GM19238 (cell line): ENCODE measurements around the gene AIG1.
A peak's percentile ranks its signal among the peaks of the same experiment; 100 is the strongest.
"Not testable (repeated sequence)": the region's sequence is repeated elsewhere in the genome, so short reads cannot be mapped to it uniquely, and the experiment has no call there.

Source experiments
- DNase-seq: peaks from one replicate; pipeline ENCODE4 v3.0.0; 2011; ENCODE audit warnings: low spot score; ENCODE audit not compliant: insufficient read length

Gene AIG1

GRCh38 chr6:143060806-143061596 lies at the start of gene AIG1:
Gene AIG1 (plus strand): TSS chr6:143060889. CDS start chr6:143060926, 37 bp downstream.
- DNase-seq = peak; percentile 6

- DNase-seq = no peak
Observed at GRCh38 chr6:143014764-143015163, 45.9 kb upstream of the AIG1 start.

GRCh38 chr6:143015300-143015706 lies 45.4 kb upstream of the AIG1 start:
- no peak for DNase-seq

- DNase-seq = no peak
Observed at GRCh38 chr6:143018955-143019354, 41.7 kb upstream of the AIG1 start.

- not testable (repeated sequence) for DNase-seq
Observed at GRCh38 chr6:143020862-143021261, 39.8 kb upstream of the AIG1 start.

- DNase-seq = no peak
Observed at GRCh38 chr6:143021543-143021942, 39.1 kb upstream of the AIG1 start.

GRCh38 chr6:143022587-143022986 lies 38.1 kb upstream of the AIG1 start:
- DNase-seq = no peak

- DNase-seq = no peak
Observed at GRCh38 chr6:143023695-143024094, 37.0 kb upstream of the AIG1 start.

GRCh38 chr6:143024977-143025376 lies 35.7 kb upstream of the AIG1 start:
- no peak for DNase-seq

GRCh38 chr6:143026696-143027449 lies 33.8 kb upstream of the AIG1 start:
- no peak for DNase-seq

GRCh38 chr6:143034689-143035334 lies 25.9 kb upstream of the AIG1 start:
- DNase-seq = no peak

- no peak for DNase-seq
Observed at GRCh38 chr6:143037470-143037869, 23.2 kb upstream of the AIG1 start.

GRCh38 chr6:143038833-143039232 lies 21.9 kb upstream of the AIG1 start:
- no peak for DNase-seq

- no peak for DNase-seq
Observed at GRCh38 chr6:143039548-143039947, 21.1 kb upstream of the AIG1 start.

- DNase-seq = no peak
Observed at GRCh38 chr6:143040018-143040417, 20.7 kb upstream of the AIG1 start.

GRCh38 chr6:143044345-143044744 lies 16.3 kb upstream of the AIG1 start:
- DNase-seq = not testable (repeated sequence)

- no peak for DNase-seq
Observed at GRCh38 chr6:143049611-143050010, 11.1 kb upstream of the AIG1 start.

GRCh38 chr6:143050509-143050908 lies 10.2 kb upstream of the AIG1 start:
- DNase-seq = no peak

GRCh38 chr6:143052282-143052681 lies 8.4 kb upstream of the AIG1 start:
- no peak for DNase-seq

GRCh38 chr6:143053856-143054255 lies 6.8 kb upstream of the AIG1 start:
- no peak for DNase-seq

GRCh38 chr6:143054329-143054728 lies 6.4 kb upstream of the AIG1 start:
- DNase-seq = no peak

GRCh38 chr6:143055213-143055612 lies 5.5 kb upstream of the AIG1 start:
- DNase-seq = no peak
